HEK293 (cell line): ENCODE results near the gene HINT2.

Experiments
- CTCF ChIA-PET: fragments of 350-600 bp; formaldehyde crosslinking; extraction: SDS; loops from one replicate; lab custom pipeline; 2021; ENCODE audit warnings: antibody characterized with exemption; lab: Yijun Ruan, JAX
- POLR2A ChIA-PET: fragments of 300-600 bp; formaldehyde crosslinking; extraction: SDS; loops from one replicate; lab custom pipeline; 2020; ENCODE audit warnings: antibody characterized with exemption, inconsistent platforms; lab: Yijun Ruan, JAX
- H3K27ac ChIP-seq: fragments of 200-500 bp; sonication (Bioruptor generic); 2 replicates; pipeline ENCODE4 v1.5.1; 2014; ENCODE audit warnings: low read depth, low read length, control low read depth, inconsistent platforms; ENCODE audit errors: extremely low read depth
- H3K36me3 ChIP-seq, 2 experiments: fragments of 200-500 bp in 1 of 2; sonication (Bioruptor generic) in 1 of 2; 1 replicate in 1 of 2; 2 replicates in 1 of 2; pipeline ENCODE4 v1.5.1; 2014 to 2017; ENCODE audit warnings: inconsistent platforms in 2 of 2, low read length in 2 of 2; ENCODE audit not compliant: control insufficient read depth in 2 of 2, insufficient read depth in 1 of 2
- H3K4me1 ChIP-seq: fragments of 200-500 bp; sonication (Bioruptor generic); 2 replicates; pipeline ENCODE4 v1.5.1; 2014; ENCODE audit warnings: mild to moderate bottlenecking, low read length, inconsistent platforms; ENCODE audit not compliant: control insufficient read depth, insufficient read depth
- H3K4me3 ChIP-seq: 2 replicates; pipeline ENCODE4 v1.5.1; 2011; ENCODE audit warnings: low read depth, mild to moderate bottlenecking, control low read depth, low read length, moderate library complexity
- H3K9me3 ChIP-seq: fragments of 200-500 bp; sonication (Bioruptor generic); 2 replicates; pipeline ENCODE4 v1.5.1; 2014; ENCODE audit warnings: low read depth, low read length, inconsistent platforms; ENCODE audit not compliant: control insufficient read depth, insufficient read depth
- BCL11B ChIP-seq: fragments of 450-650 bp; formaldehyde crosslinking; IDR thresholded peaks from 2 replicates; pipeline ENCODE4 v1.5.1; 2016; ENCODE audit warnings: low read depth, missing biosample characterization, missing genetic modification characterization
- KLF10 ChIP-seq: fragments of 450-650 bp; IDR thresholded peaks from 2 replicates; pipeline ENCODE4 v1.5.1; 2018; ENCODE audit warnings: missing biosample characterization, mild to moderate bottlenecking, missing genetic modification characterization
- PRDM1 ChIP-seq: fragments of 450-650 bp; formaldehyde crosslinking; IDR thresholded peaks from 2 replicates; pipeline ENCODE4; 2016; ENCODE audit warnings: missing biosample characterization, missing genetic modification characterization
- SP7 ChIP-seq: fragments of 450-650 bp; formaldehyde crosslinking; IDR thresholded peaks from 2 replicates; pipeline ENCODE4 v1.5.1; 2016; ENCODE audit warnings: missing biosample characterization, missing genetic modification characterization
- ZBTB17 ChIP-seq: fragments of 450-650 bp; formaldehyde crosslinking; IDR thresholded peaks from 2 replicates; pipeline ENCODE4 v1.5.1; 2016; ENCODE audit warnings: missing biosample characterization, missing genetic modification characterization
- ZBTB48 ChIP-seq: fragments of 450-650 bp; formaldehyde crosslinking; IDR thresholded peaks from 2 replicates; pipeline ENCODE4 v1.5.1; 2016; ENCODE audit warnings: missing biosample characterization, missing genetic modification characterization
- ZIC2 ChIP-seq: fragments of 450-650 bp; formaldehyde crosslinking; IDR thresholded peaks from 2 replicates; pipeline ENCODE4 v1.5.1; 2016; ENCODE audit warnings: missing biosample characterization, missing genetic modification characterization
- ZNF132 ChIP-seq: fragments of 450-650 bp; formaldehyde crosslinking; IDR thresholded peaks from 2 replicates; pipeline ENCODE4 v1.5.1; 2017; ENCODE audit warnings: missing biosample characterization, missing genetic modification characterization, borderline replicate concordance
- ZNF155 ChIP-seq: fragments of 450-650 bp; formaldehyde crosslinking; IDR thresholded peaks from 2 replicates; pipeline ENCODE4 v1.5.1; 2016; ENCODE audit warnings: missing biosample characterization, missing genetic modification characterization
- ZNF423 ChIP-seq: fragments of 450-650 bp; formaldehyde crosslinking; IDR thresholded peaks from 2 replicates; pipeline ENCODE4 v1.5.1; 2016; ENCODE audit warnings: missing biosample characterization, missing genetic modification characterization
- ZNF544 ChIP-seq: fragments of 450-650 bp; formaldehyde crosslinking; IDR thresholded peaks from 2 replicates; pipeline ENCODE4 v1.5.0; 2017; ENCODE audit warnings: missing biosample characterization, missing genetic modification characterization
- ZNF558 ChIP-seq: fragments of 450-650 bp; formaldehyde crosslinking; IDR thresholded peaks from 2 replicates; pipeline ENCODE4 v1.5.1; 2016; ENCODE audit warnings: missing biosample characterization, missing genetic modification characterization
- ZNF660 ChIP-seq: fragments of 450-650 bp; IDR thresholded peaks from 2 replicates; pipeline ENCODE4 v1.5.1; 2018; ENCODE audit warnings: missing biosample characterization, mild to moderate bottlenecking, missing genetic modification characterization
- ZNF76 ChIP-seq: fragments of 450-650 bp; formaldehyde crosslinking; IDR thresholded peaks from 2 replicates; pipeline ENCODE4; 2016; ENCODE audit warnings: low read depth, missing biosample characterization, missing genetic modification characterization, borderline replicate concordance
- ZNF830 ChIP-seq: fragments of 450-650 bp; IDR thresholded peaks from 2 replicates; pipeline ENCODE4 v1.5.0; 2018; ENCODE audit warnings: missing biosample characterization, missing genetic modification characterization, low read depth, mild to moderate bottlenecking, moderate library complexity
- ZNF837 ChIP-seq: fragments of 450-650 bp; formaldehyde crosslinking; IDR thresholded peaks from 2 replicates; pipeline ENCODE4 v1.5.1; 2016; ENCODE audit warnings: missing biosample characterization, missing genetic modification characterization
- TF ChIP-seq, protein P1 (sequence below): fragments of 450-650 bp; formaldehyde crosslinking; IDR thresholded peaks from 2 replicates; pipeline ENCODE4 v1.5.1; 2016; ENCODE audit warnings: missing biosample characterization, missing genetic modification characterization
- TF ChIP-seq, protein P2 (sequence below): fragments of 450-650 bp; formaldehyde crosslinking; optimal IDR thresholded peaks from 2 replicates; pipeline ENCODE3; 2016; ENCODE audit warnings: missing biosample characterization, mild to moderate bottlenecking, missing genetic modification characterization
- TF ChIP-seq, protein P3 (sequence below): fragments of 450-650 bp; formaldehyde crosslinking; IDR thresholded peaks from 2 replicates; pipeline ENCODE4 v1.5.1; 2016; ENCODE audit warnings: missing biosample characterization, missing genetic modification characterization
- TF ChIP-seq, protein P4 (sequence below): fragments of 450-650 bp; formaldehyde crosslinking; IDR thresholded peaks from 2 replicates; pipeline ENCODE4 v1.5.1; 2016; ENCODE audit warnings: missing biosample characterization, missing genetic modification characterization

Gene HINT2

DNA sequence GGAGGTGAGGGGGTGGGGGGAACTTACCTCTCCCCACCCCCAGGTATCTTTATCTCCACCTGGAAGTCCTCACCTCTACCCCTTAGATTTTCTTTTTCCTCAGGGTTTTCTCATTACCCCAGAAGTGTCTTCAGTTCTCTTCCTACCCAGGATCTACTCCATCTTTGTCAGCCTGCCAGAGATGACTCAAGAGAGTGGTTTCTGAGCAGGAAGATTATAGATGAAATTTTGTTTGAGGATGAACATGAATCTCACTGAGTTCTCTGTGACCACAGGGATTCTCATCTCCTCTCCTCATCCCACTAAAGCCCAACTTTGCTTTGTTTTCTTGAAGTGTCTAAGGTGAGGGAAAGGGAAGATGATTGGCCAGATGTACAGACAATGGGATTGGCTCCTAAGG lies 5.2 kb upstream of the HINT2 start (continued):
- no peak for TF ChIP-seq ZNF76 (tag by site-specific recombination)

DNA sequence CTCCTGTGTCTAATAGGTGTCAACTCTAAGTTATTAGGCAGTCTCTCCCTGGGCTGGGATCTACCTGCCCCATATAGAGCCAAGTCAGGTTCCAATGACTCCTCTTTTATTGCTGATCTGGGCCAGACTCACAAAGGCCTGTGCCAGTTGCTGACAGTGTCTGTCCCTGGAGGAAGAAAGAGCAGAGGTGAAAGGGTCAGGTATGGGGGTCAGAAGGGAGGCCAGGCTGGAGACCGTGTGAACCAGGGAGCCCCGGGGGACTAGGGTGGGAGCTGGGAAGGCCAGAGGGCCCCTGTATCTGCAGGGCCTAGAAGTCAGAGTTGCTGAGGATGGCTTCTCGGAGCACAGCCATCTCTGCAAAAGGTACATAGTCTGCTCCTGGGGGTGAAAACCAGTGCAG lies 3.5 kb upstream of the HINT2 start:
- Histone ChIP-seq H3K9me3 (no peaks in the 10 kb centered on the region), H3K4me1 (no peaks in the 10 kb centered on the region), H3K27ac (no peak overlapping the region), H3K36me3 (no peaks in the 10 kb centered on the region)
- ChIA-PET CTCF (interaction anchor here (0.6 kb wide), 1 partner anchor 454 kb away, joined by 3 read pairs; no protein-coding TSS in a partner anchor), POLR2A (no interaction called here)
- TF ChIP-seq, protein P1, sequence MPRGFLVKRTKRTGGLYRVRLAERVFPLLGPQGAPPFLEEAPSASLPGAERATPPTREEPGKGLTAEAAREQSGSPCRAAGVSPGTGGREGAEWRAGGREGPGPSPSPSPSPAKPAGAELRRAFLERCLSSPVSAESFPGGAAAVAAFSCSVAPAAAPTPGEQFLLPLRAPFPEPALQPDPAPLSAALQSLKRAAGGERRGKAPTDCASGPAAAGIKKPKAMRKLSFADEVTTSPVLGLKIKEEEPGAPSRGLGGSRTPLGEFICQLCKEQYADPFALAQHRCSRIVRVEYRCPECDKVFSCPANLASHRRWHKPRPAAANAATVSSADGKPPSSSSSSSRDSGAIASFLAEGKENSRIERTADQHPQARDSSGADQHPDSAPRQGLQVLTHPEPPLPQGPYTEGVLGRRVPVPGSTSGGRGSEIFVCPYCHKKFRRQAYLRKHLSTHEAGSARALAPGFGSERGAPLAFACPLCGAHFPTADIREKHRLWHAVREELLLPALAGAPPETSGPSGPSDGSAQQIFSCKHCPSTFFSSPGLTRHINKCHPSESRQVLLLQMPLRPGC (tag by site-specific recombination), result no peak
- no peak for TF ChIP-seq ZNF558
- TF ChIP-seq, all 188 proteins: peak for 0
- no peak overlapping the region for H3K4me3 ChIP-seq

DNA sequence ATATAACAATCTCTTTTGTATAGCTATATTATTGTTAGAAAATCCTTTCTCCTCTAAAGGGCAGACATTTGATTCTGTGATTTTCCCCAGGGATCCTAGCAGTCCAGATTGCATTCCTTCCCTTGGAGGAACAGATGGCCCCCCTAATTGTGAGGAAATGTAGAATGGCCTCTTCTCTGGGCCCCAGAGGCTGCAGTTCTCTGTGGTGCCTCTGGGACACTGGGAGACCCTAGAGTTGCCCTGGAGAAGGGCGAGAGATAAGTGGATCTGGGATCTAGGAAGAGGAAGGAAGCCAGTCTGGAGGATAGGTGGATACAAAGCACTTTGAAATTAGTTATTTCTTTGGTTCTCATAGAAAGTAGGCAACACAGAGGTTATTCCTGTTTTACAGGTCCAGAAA lies 1.9 kb upstream of the HINT2 start:
- POLR2A ChIA-PET, result no interaction called here
- TF ChIP-seq, protein P2, sequence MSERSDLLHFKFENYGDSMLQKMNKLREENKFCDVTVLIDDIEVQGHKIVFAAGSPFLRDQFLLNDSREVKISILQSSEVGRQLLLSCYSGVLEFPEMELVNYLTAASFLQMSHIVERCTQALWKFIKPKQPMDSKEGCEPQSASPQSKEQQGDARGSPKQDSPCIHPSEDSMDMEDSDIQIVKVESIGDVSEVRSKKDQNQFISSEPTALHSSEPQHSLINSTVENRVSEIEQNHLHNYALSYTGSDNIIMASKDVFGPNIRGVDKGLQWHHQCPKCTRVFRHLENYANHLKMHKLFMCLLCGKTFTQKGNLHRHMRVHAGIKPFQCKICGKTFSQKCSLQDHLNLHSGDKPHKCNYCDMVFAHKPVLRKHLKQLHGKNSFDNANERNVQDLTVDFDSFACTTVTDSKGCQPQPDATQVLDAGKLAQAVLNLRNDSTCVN (tag by site-specific recombination), result no peak
- TF ChIP-seq, protein P3, sequence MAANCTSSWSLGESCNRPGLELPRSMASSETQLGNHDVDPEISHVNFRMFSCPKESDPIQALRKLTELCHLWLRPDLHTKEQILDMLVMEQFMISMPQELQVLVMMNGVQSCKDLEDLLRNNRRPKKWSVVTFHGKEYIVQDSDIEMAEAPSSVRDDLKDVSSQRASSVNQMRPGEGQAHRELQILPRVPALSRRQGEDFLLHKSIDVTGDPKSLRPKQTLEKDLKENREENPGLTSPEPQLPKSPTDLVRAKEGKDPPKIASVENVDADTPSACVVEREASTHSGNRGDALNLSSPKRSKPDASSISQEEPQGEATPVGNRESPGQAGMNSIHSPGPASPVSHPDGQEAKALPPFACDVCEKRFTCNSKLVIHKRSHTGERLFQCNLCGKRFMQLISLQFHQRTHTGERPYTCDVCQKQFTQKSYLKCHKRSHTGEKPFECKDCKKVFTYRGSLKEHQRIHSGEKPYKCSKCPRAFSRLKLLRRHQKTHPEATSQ (tag by site-specific recombination), result no peak
- no peak for TF ChIP-seq ZNF830 (tag by site-specific recombination)
- TF ChIP-seq ZNF837 (tag by site-specific recombination), result no peak
- TF ChIP-seq SP7 (tag by site-specific recombination), result no peak
- TF ChIP-seq, protein P4, sequence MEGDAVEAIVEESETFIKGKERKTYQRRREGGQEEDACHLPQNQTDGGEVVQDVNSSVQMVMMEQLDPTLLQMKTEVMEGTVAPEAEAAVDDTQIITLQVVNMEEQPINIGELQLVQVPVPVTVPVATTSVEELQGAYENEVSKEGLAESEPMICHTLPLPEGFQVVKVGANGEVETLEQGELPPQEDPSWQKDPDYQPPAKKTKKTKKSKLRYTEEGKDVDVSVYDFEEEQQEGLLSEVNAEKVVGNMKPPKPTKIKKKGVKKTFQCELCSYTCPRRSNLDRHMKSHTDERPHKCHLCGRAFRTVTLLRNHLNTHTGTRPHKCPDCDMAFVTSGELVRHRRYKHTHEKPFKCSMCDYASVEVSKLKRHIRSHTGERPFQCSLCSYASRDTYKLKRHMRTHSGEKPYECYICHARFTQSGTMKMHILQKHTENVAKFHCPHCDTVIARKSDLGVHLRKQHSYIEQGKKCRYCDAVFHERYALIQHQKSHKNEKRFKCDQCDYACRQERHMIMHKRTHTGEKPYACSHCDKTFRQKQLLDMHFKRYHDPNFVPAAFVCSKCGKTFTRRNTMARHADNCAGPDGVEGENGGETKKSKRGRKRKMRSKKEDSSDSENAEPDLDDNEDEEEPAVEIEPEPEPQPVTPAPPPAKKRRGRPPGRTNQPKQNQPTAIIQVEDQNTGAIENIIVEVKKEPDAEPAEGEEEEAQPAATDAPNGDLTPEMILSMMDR (tag by site-specific recombination), result 0 out of 2 replicates have a peak, but pooled peaks have one; percentile 31
- H3K27ac ChIP-seq, result no peak overlapping the region
- H3K4me3 ChIP-seq, result no peak overlapping the region
- H3K9me3 ChIP-seq, result no peaks in the 10 kb centered on the region
- CTCF ChIA-PET, result interaction anchor here (0.6 to 0.7 kb wide), 3 partner anchors 10 to 104 kb away, joined by 3 to 5 read pairs (median 3); no protein-coding TSS in a partner anchor
- H3K4me1 ChIP-seq, result no peaks in the 10 kb centered on the region
- H3K36me3 ChIP-seq, result peaks cover 0 to 4% of the 10 kb centered on the region in 2 experiments; a peak in 1 of 3 replicates

DNA sequence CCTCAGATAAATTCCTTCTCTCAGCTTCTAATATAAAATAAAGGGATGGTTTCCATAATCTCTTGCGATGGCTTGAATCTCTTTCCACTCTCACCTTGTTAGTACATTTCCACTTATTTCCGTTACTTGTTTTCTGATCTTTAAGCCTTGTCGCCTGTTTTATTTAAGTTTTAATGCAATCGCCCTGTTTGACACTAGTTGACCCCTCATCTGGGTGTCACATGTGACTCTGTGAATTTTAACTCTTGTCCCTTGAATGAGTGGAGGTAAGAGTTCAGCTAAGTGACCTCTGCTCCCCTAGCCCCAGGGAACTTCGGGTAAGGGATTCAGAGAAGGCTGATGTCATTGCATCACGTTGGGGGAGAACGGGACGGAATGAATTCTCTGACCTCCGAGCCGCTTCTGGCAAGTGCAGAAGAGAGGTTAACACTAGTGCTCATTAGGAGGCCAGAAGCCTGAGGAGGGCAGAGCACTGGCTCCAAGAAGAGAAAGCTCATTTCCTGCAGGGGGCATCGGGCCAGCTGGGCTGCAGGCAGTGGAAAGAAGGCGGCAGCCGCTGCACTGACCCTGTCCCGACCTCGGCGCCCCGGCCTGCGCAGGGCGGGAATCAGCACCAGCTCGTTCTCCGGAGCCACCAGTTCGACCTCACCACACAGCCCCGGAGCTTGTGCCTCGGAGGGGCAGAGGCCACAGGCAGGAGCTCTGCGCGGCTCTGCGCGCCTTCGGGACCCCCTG lies 569 bp downstream of the HINT2 start:
- Histone ChIP-seq H3K4me3 (peak overlapping the region; percentile 76), H3K4me1 (no peaks in the 10 kb centered on the region), H3K9me3 (no peaks in the 10 kb centered on the region), H3K27ac (peak overlapping the region; percentile 78), H3K36me3 (peaks cover 0 to 12% of the 10 kb centered on the region in 2 experiments; a peak in 1 of 3 replicates)
- ChIA-PET POLR2A (interaction anchor here (0.7 to 3.1 kb wide), 13 partner anchors 11 to 376 kb away, joined by 3 to 13 read pairs (median 4); partner anchors contain the start of genes ARHGEF39, CCDC107, CLTA and FAM221B), CTCF (interaction anchor here (0.6 to 4.3 kb wide), 16 partner anchors 8 to 140 kb away, joined by 3 to 46 read pairs (median 6); partner anchors contain the start of gene CREB3)
- no peak for TF ChIP-seq ZNF423 (tag by site-specific recombination)
- peak; percentile 81 for TF ChIP-seq ZBTB17 (tag by site-specific recombination)
- peak; percentile 77 for TF ChIP-seq ZBTB48 (tag by site-specific recombination)
- no peak for TF ChIP-seq ZNF132
- no peak for TF ChIP-seq KLF10 (tag by site-specific recombination)
- peak; percentile 17 for TF ChIP-seq SP7 (tag by site-specific recombination)
- TF ChIP-seq ZNF544 (tag by site-specific recombination), result no peak
- TF ChIP-seq ZNF660 (tag by site-specific recombination), result no peak
- 0 out of 2 replicates have a peak, but pooled peaks have one; percentile 21 for TF ChIP-seq BCL11B (tag by site-specific recombination)
- TF ChIP-seq ZIC2 (tag by site-specific recombination), result peak; percentile 21; the same call in 1 of the 2 replicates
- no peak for TF ChIP-seq ZNF155 (tag by site-specific recombination)
- TF ChIP-seq, protein P1 (tag by site-specific recombination), result no peak
- TF ChIP-seq PRDM1 (tag by site-specific recombination), result peak; percentile 37; the same call in 1 of the 2 replicates
